H1 (cell line): ENCODE results near the gene ABL1. TPM values are rescaled to one million over a fixed set of nuclear protein-coding genes. Genes with fewer than 3 reads are reported as not detected.

Source experiments
- CTBP2 ChIP-seq: IDR thresholded peaks from 2 replicates; pipeline ENCODE4 v1.7.0; 2011; ENCODE audit warnings: borderline replicate concordance, mild to moderate bottlenecking, moderate library complexity, mixed read lengths, low read length; ENCODE audit not compliant: insufficient read depth, insufficient read length
- GABPA ChIP-seq: IDR thresholded peaks from 2 replicates; pipeline ENCODE4 v1.6.1; 2011; ENCODE audit warnings: mild to moderate bottlenecking, low read length, moderate library complexity, borderline replicate concordance; ENCODE audit not compliant: insufficient read depth
- HDAC2 ChIP-seq, 2 experiments: fragments of 300-600 bp in 1 of 2; sonication (generic) in 1 of 2; IDR thresholded peaks; 2 replicates each; pipeline ENCODE4 v1.6.1; 2011 to 2012; ENCODE audit warnings: low read depth in 2 of 2, low read length in 2 of 2, mild to moderate bottlenecking in 2 of 2, moderate library complexity in 2 of 2, borderline replicate concordance in 1 of 2, inconsistent platforms in 1 of 2
- HDAC6 ChIP-seq: IDR thresholded peaks from one replicate; pipeline ENCODE4 v1.7.1; 2012; ENCODE audit warnings: low read depth, mild to moderate bottlenecking, inconsistent platforms, low read length, moderate library complexity
- JUND ChIP-seq: IDR thresholded peaks from 2 replicates; pipeline ENCODE4 v1.6.1; 2011; ENCODE audit warnings: mild to moderate bottlenecking, improper control_type of control experiment, low read length
- KDM1A ChIP-seq: fragments of 200-600, 300-600 bp; sonication (generic); IDR thresholded peaks from 2 replicates; pipeline ENCODE4 v1.7.1; 2016; ENCODE audit warnings: mild to moderate bottlenecking, low read length, borderline replicate concordance
- KDM5A ChIP-seq: fragments of 200-600 bp; IDR thresholded peaks from 2 replicates; pipeline ENCODE4 v1.7.1; 2012; ENCODE audit warnings: mild to moderate bottlenecking, low read length, inconsistent platforms, mixed read lengths
- MAFK ChIP-seq: IDR thresholded peaks from 2 replicates; pipeline ENCODE4 v1.6.1; 2012; ENCODE audit warnings: low read depth, mild to moderate bottlenecking, improper control_type of control experiment, low read length
- RAD21 ChIP-seq, 2 experiments: IDR thresholded peaks in 1 of 2; conservative IDR thresholded peaks in 1 of 2; 2 replicates each; pipeline ENCODE4 v1.6.1; 2011; ENCODE audit warnings: low read depth in 2 of 2, low read length in 2 of 2, improper control_type of control experiment in 1 of 2, inconsistent platforms in 1 of 2, mild to moderate bottlenecking in 1 of 2, moderate library complexity in 1 of 2
- RFX5 ChIP-seq: IDR thresholded peaks from 2 replicates; pipeline ENCODE4 v1.6.1; 2011; ENCODE audit warnings: low read depth, low read length, improper control_type of control experiment, borderline replicate concordance
- polyA plus RNA-seq, 7 experiments: library from polyadenylated mRNA; depleted of rRNA in 3 of 7; stranded (reverse) in 5 of 7; unstranded in 2 of 7; fragments of >200 nt in 5 of 7; fragments of 200-250 nt in 2 of 7; gene quantifications; 1 replicate in 5 of 7; 2 replicates in 1 of 7; 4 replicates in 1 of 7; pipeline versions ENCODE4 v1.2.1 to v1.2.3, GENCODE V29; 2011 to 2013; ENCODE audit warnings: missing spikeins in 2 of 7, mixed read lengths in 2 of 7
- total RNA-seq: library from RNA; stranded (reverse); fragmentation: NEBNext Ultra II Directional; extraction: Animal tissue kit (Norgen Biotek cat#: 25700); gene quantifications from 2 replicates; pipeline ENCODE4 v1.2.1, GENCODE V29; 2021
- TF ChIP-seq, protein P1 (sequence below): fragments of 300-600 bp; sonication (generic); IDR thresholded peaks from 2 replicates; pipeline ENCODE4 v1.7.1; 2012; ENCODE audit warnings: low read length, moderate library complexity, mild to moderate bottlenecking, inconsistent platforms; ENCODE audit not compliant: insufficient replicate concordance

Gene ABL1
- total and polyA plus RNA-seq, 2 of the 8 experiments (the other 6 are each of a cell fraction or from before 2014, with no cell fraction given) = 35.3 to 104 TPM

GRCh38 chr9:130793589-130793988 is 41.5 kb upstream of the ABL1 start (continued):
- TF ChIP-seq, protein P1, sequence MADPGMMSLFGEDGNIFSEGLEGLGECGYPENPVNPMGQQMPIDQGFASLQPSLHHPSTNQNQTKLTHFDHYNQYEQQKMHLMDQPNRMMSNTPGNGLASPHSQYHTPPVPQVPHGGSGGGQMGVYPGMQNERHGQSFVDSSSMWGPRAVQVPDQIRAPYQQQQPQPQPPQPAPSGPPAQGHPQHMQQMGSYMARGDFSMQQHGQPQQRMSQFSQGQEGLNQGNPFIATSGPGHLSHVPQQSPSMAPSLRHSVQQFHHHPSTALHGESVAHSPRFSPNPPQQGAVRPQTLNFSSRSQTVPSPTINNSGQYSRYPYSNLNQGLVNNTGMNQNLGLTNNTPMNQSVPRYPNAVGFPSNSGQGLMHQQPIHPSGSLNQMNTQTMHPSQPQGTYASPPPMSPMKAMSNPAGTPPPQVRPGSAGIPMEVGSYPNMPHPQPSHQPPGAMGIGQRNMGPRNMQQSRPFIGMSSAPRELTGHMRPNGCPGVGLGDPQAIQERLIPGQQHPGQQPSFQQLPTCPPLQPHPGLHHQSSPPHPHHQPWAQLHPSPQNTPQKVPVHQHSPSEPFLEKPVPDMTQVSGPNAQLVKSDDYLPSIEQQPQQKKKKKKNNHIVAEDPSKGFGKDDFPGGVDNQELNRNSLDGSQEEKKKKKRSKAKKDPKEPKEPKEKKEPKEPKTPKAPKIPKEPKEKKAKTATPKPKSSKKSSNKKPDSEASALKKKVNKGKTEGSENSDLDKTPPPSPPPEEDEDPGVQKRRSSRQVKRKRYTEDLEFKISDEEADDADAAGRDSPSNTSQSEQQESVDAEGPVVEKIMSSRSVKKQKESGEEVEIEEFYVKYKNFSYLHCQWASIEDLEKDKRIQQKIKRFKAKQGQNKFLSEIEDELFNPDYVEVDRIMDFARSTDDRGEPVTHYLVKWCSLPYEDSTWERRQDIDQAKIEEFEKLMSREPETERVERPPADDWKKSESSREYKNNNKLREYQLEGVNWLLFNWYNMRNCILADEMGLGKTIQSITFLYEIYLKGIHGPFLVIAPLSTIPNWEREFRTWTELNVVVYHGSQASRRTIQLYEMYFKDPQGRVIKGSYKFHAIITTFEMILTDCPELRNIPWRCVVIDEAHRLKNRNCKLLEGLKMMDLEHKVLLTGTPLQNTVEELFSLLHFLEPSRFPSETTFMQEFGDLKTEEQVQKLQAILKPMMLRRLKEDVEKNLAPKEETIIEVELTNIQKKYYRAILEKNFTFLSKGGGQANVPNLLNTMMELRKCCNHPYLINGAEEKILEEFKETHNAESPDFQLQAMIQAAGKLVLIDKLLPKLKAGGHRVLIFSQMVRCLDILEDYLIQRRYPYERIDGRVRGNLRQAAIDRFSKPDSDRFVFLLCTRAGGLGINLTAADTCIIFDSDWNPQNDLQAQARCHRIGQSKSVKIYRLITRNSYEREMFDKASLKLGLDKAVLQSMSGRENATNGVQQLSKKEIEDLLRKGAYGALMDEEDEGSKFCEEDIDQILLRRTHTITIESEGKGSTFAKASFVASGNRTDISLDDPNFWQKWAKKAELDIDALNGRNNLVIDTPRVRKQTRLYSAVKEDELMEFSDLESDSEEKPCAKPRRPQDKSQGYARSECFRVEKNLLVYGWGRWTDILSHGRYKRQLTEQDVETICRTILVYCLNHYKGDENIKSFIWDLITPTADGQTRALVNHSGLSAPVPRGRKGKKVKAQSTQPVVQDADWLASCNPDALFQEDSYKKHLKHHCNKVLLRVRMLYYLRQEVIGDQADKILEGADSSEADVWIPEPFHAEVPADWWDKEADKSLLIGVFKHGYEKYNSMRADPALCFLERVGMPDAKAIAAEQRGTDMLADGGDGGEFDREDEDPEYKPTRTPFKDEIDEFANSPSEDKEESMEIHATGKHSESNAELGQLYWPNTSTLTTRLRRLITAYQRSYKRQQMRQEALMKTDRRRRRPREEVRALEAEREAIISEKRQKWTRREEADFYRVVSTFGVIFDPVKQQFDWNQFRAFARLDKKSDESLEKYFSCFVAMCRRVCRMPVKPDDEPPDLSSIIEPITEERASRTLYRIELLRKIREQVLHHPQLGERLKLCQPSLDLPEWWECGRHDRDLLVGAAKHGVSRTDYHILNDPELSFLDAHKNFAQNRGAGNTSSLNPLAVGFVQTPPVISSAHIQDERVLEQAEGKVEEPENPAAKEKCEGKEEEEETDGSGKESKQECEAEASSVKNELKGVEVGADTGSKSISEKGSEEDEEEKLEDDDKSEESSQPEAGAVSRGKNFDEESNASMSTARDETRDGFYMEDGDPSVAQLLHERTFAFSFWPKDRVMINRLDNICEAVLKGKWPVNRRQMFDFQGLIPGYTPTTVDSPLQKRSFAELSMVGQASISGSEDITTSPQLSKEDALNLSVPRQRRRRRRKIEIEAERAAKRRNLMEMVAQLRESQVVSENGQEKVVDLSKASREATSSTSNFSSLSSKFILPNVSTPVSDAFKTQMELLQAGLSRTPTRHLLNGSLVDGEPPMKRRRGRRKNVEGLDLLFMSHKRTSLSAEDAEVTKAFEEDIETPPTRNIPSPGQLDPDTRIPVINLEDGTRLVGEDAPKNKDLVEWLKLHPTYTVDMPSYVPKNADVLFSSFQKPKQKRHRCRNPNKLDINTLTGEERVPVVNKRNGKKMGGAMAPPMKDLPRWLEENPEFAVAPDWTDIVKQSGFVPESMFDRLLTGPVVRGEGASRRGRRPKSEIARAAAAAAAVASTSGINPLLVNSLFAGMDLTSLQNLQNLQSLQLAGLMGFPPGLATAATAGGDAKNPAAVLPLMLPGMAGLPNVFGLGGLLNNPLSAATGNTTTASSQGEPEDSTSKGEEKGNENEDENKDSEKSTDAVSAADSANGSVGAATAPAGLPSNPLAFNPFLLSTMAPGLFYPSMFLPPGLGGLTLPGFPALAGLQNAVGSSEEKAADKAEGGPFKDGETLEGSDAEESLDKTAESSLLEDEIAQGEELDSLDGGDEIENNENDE = no peak
- TF ChIP-seq HDAC2 (IDR thresholded peaks at IDR 0.05; ENCODE audit: borderline replicate concordance in 1 of 2, low read depth in 2 of 2, low read length in 2 of 2) = no peak
- no peak for TF ChIP-seq CTBP2
- TF ChIP-seq HDAC6 = no peak
- no peak for TF ChIP-seq MAFK
- TF ChIP-seq JUND = no peak
- TF ChIP-seq RAD21 (IDR thresholded peaks at IDR 0.05 in 1 of 2, conservative IDR thresholded peaks at IDR 0.05 in 1 of 2; ENCODE audit: low read depth in 2 of 2, low read length in 2 of 2) = no peak
- TF ChIP-seq KDM5A = no peak
- TF ChIP-seq GABPA = no peak
- no peak for TF ChIP-seq KDM1A
- no peak for TF ChIP-seq RFX5
